COR-L47 (cell line): ENCODE results near the gene RGCC.
"Not testable (repeated sequence)": the region's sequence is repeated elsewhere in the genome, so short reads cannot be mapped to it uniquely, and the experiment has no call there.

Source experiments
- DNase-seq: peaks from one replicate; lab custom pipeline; 2025; lab: John Stamatoyannopoulos, UW

The RGCC gene

GRCh38 chr13:41456768-41457588 lies at the start of gene RGCC:
Gene RGCC, plus strand, starts transcription at chr13:41457550. Its CDS starts 158 bp downstream, at chr13:41457708.
- DNase-seq: peak; percentile 49

DNA sequence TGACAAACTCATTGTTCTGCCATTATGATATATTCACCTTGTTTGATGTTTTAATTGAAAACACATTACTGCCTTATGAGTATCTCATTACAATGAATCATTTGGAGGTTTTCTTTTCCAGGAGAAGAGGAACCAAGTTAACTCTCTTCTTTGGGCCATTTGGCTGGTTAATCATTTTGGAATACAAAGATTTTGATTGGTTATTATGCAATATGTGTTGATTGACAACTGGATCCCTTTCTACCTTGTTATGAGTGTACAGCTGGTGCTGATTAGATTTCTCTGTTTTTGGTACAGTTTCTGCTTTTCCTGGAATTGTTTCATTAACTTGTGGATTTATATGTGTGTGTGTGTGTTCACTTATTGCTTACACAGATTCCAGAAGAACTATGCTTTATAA lies 49.2 kb upstream of the RGCC start:
- DNase-seq: no peak

DNA sequence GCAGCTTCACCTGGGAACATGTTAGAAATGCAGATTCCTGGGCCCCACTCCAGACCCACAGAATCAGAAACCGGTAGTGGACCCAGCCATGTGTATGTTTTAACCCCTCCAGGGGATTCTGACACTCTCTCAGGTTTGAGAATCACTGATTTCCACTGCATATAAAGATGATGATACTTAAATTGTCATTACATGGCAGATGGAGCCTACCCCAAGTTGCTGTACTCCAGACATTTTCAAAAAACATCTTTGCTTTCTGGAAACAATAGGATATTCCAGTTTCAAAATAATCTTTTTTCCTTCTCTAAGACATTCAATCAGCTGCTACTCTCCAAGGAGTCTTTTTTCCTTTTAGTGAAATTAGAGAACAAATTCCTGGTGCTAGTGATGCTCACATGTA lies 48.6 kb upstream of the RGCC start:
- no peak for DNase-seq

DNA sequence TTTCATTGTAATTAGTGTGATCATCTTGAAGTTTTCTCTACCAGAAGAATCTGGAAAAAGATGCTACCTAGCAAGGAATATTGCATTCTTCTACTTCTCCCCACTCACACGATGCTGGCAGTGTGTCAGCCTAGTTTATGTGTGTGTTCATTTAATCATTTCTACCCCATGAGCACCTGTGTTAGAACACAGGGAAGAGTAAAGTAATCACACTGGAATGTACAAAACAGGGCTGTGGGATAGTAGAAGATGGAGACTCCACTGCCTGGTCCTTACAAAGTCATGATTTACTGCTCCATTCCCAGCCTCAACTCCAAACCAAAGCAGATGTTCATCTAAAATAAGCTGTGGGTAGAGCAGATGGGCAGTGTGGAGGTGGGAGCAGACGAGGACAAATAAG lies 47.7 kb upstream of the RGCC start:
- DNase-seq: no peak

DNA sequence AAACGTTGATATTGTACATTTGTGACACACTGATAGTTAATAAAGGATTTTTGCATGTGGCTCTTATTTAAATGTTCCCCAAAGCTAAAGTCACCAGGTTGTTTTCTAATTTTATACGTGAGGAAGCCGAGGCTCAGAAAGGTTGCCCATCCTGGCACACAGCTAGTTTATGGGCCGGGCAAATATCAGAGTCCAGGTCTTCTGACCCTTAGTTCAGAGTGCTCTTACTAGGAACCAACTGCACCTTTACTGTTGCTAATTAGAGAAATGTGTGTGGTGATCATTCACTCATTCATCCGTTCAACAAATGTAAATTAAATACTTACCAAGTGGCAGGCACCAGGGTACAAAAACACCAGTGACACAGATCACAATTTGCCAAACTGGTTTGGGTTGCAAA lies 46.3 kb upstream of the RGCC start:
- DNase-seq: no peak

GRCh38 chr13:41411522-41411921 lies 45.8 kb upstream of the RGCC start:
- peak; percentile 11 for DNase-seq

- DNase-seq: no peak
Measured at GRCh38 chr13:41413872-41414271, 43.5 kb upstream of the RGCC start.

DNA sequence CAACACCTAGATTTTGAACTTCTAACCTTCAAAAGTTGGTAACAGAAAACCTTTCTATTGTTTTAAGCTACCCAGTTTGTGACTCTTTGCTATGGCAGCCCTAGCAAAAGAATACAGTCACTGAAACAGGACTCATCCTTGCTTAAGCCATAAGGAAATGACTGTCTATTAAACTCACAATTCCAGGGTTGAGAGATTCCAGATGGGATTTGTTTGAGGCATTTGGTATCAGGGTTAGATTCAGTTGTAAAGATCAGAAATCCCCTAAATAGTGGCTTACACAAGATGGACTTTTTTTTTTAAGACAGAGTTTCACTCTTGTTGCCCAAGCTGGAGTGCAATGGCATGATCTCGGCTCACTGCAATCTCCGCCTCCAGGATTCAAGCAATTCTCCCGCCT lies 41.1 kb upstream of the RGCC start:
- DNase-seq: no peak

GRCh38 chr13:41418027-41418426 lies 39.3 kb upstream of the RGCC start:
- no peak for DNase-seq

DNA sequence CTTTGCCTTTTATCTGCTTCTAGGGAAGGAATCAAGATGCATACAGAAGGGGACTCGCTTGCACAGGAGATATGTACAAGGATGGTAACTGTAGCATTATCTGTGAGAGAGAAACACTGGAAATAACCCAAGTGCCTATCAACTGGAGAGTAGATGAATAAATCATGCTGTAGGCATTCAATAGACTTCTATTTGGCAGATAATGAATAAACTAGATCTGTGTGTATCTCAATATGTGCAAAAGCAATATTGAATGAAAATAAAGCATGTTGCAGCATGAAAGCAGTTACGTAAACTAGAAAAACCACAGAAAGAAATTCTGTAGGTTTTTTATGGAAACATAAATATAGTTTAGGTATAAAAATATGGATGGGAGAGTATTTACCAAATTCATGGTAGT lies 38.6 kb upstream of the RGCC start:
- DNase-seq: no peak

- no peak for DNase-seq
Measured at GRCh38 chr13:41419206-41419605, 38.1 kb upstream of the RGCC start.

DNA sequence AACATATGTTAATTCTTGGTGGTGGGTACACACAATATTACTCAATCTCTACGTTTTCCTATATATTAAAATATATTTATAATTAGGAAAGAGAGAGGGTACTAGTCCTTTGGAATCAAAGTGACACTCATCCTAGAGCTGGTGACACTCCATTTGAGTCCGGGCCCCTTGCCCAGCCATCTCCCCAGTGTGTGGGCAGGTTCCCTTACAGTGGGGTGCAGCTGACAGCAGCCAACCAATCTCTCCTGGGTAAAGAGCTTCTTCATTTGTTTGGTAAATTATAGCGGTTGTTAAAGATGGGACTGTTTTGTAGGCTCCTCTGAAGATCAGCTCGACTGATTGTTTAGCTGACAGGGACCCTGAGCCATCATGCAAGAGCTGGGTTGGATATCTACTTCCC lies 37.2 kb upstream of the RGCC start:
- no peak for DNase-seq

- DNase-seq: not testable (repeated sequence)
Measured at GRCh38 chr13:41421330-41421729, 36.0 kb upstream of the RGCC start.

- DNase-seq: not testable (repeated sequence)
Measured at GRCh38 chr13:41421983-41422382, 35.4 kb upstream of the RGCC start.

GRCh38 chr13:41423259-41423658 lies 34.1 kb upstream of the RGCC start:
- not testable (repeated sequence) for DNase-seq

DNA sequence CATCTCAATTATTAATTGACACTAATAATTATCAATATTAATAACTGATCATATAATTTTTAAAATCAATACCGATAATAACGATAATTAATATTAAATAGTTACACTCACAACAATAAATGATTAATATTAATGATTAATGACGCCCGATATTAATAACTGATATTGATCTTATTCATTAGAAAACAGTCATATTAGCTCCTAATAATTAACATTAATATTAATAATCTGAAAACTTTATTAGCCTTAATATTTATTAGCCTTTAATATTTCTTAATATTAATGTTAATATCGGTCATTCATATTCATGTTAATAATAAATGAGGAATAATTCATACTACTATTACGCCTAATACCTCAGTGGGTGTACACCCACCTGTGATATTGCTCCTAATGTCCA lies 32.7 kb upstream of the RGCC start:
- not testable (repeated sequence) for DNase-seq

DNA sequence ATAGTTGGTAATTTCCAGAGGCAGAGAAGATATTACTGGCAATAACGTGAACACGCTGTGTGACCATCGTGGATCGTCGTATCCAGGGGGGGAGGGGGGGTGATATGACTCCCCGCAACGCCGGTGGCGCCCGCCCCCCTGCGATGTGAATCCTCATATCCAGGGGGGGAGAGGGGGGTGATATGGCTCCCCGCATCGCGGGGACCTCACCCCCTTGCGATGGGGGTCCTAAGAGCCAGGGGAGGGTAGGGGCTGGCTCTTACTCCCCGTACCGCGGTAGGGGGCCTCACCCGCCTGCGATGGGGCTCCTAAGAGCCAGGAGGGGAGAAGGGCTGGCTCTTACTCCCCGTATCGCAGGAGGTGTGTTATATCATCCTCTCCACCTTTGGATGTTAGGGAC lies 31.3 kb upstream of the RGCC start:
- DNase-seq: no peak

DNA sequence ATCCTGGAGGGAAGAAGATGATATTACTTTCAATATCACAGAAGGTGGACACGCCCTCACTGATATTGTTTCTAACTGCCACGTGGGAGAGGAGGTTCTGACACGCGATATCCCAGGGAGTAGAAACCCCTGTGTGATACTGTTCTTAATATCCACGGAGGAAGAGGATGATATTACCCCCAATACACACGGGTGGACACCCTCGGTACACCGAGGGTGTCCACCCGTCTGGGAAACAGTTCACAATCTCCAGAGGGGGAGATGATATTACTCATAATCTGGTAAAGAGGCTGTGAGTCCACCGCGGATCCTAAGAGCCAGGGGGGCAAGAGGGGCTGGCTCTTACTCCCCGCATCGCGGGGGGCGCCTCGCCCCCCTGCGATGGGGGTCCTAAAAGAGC lies 29.7 kb upstream of the RGCC start:
- DNase-seq: no peak

DNA sequence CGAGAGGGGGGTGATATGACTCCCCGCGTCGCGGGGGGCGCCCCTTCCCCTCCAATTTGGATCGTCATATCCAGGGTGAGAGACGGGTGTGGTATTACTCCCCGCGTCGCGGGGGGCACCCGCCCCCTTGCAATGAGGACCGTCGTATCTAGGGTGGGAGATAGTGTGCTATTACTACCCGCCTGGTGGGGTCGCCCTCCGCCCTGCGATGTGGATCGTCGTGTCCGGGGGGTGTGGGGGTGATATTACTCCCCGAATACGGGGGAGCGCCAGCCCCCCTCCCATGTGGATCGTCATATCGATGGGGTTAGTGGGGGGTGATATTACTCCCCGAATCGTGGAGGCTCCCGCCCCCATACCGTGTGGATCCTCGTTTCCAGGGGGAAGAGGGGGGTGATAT lies 29.2 kb upstream of the RGCC start:
- no peak for DNase-seq

DNA sequence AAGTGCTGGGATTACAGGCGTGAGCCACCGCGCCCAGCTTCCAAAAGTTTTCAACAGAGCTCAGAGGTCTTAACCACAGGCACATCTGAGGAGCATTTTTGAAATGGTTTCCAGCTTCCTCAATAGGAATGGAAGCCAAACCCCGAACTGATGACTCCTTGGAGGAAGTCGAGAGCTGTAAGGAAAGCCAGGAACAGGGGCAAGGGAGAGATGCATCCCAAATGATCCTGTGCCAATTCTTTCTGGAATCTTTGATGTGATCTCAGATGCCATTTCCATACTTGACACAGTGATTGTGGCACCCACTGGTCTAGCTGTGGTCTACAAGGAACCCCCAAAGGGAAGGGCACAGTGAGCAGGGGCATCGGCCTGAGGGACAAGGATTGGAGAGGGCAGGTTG lies 23.3 kb upstream of the RGCC start:
- not testable (repeated sequence) for DNase-seq

- DNase-seq: no peak
Measured at GRCh38 chr13:41434831-41435520, 22.4 kb upstream of the RGCC start.

DNA sequence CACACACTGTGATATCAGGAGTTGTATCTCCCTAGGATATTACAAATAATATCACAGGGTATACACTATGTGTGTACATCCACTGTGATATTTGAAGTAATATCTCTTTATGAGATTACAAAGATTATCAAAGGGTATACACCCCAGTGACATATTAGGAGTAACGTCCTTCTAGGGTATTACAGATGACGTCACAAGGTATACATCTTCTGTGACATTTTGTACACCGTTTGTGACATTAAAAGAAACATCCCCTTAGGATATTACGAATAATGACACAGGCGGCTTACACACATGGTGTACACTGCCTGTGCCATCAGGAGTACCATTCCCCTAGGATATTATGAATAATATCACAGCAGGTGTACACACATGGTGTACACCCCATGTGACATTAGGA lies 13.4 kb upstream of the RGCC start:
- no peak for DNase-seq

DNA sequence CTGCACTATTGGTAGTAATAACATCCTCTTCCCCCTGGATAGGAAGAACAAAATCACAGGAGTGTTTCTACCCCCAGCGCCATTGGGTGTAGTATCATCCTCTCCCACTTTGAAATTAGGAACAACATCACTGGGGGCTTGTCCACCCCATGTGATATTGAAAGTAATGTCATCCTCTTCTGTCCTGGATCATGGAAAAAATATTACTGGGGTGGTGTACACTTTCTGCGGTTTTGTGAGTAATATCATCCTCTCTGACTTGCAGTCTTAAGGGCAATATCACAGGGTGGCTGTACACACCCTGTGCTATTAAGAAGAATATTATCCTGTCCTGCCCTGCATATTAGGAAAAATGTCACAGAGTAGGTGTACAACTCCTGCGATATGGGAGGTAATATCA lies 4.9 kb upstream of the RGCC start:
- no peak for DNase-seq

DNA sequence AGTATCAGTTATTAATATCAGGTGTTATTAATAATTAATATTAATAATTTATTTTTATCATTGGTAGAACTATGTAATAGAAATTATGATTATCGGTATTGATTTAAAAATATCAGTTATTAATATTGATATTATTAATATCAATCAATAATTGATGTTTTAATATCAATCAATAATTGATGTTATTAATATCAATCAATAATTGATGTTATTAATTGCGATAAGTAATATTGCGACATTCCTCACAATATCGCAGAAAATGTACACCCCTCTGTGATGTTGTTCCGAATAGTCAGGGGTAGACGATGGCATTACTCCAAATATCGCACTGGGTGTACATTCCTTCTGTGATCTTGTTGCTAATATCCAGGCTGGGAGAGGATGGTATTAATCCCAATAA lies 3.7 kb upstream of the RGCC start:
- no peak for DNase-seq
